Caco-2 (cell line): ENCODE results near the gene PPP4R2. TPM values are rescaled to one million over a fixed set of nuclear protein-coding genes. Genes with fewer than 3 reads are reported as not detected.

ENCODE experiments used
- Bru-seq: library from RNA; stranded (reverse); fragments of 400-500 nt; gene quantifications from one replicate; lab custom pipeline; 2021; lab: Mats Ljungman, UMichigan
- BruChase-seq, 2 experiments: library from RNA; stranded (reverse); fragments of 400-500 nt; gene quantifications; one replicate each; lab custom pipeline; 2021; lab: Mats Ljungman, UMichigan
- BruUV-seq: library from RNA; stranded (reverse); fragments of 400-500 nt; replicated peaks from 2 replicates; lab custom pipeline; 2021; lab: Mats Ljungman, UMichigan
- CTCF ChIA-PET: fragments of 300-600 bp; sonication (Branson Sonifier 250); formaldehyde crosslinking; loops from one replicate; lab custom pipeline; 2022; ENCODE audit warnings: antibody characterized with exemption; lab: Charles Lee
- POLR2A ChIA-PET: fragments of 300-600 bp; sonication (Branson Sonifier 250); formaldehyde crosslinking; loops from one replicate; lab custom pipeline; 2022; ENCODE audit warnings: antibody characterized with exemption; lab: Charles Lee
- DNase-seq, 2 experiments: peaks; one replicate each; pipeline versions ENCODE4 v3.0.0 to v3.0.0-alpha.2; 2020 to 2022
- H3K27me3 ChIP-seq: replicated peaks from 2 replicates; pipeline ENCODE4 v1.6.0; 2011; ENCODE audit warnings: low read length; ENCODE audit not compliant: control insufficient read depth, insufficient read depth
- H3K36me3 ChIP-seq: 2 replicates; pipeline ENCODE4 v1.5.1; 2011; ENCODE audit warnings: low read length; ENCODE audit not compliant: control insufficient read depth, insufficient read depth
- H3K4me1 ChIP-seq: fragments of 250-450 bp; sonication (Bioruptor Pico); 2 replicates; pipeline ENCODE4 v1.5.1; 2020; ENCODE audit warnings: mild to moderate bottlenecking
- H3K4me3 ChIP-seq: 2 replicates; pipeline ENCODE4 v1.5.1; 2011; ENCODE audit warnings: low read depth, mild to moderate bottlenecking, control low read depth, low read length
- H3K9me3 ChIP-seq: fragments of 250-450 bp; sonication (Bioruptor Pico); 2 replicates; pipeline ENCODE4 v1.5.1; 2020; ENCODE audit warnings: mild to moderate bottlenecking, moderate library complexity
- H3K27ac Mint-ChIP-seq: one replicate; pipeline ENCODE4 v1.8.0; 2022; ENCODE audit warnings: mixed read lengths; ENCODE audit not compliant: unreplicated experiment
- H3K27me3 Mint-ChIP-seq: one replicate; pipeline ENCODE4 v1.8.0; 2022; ENCODE audit warnings: mixed read lengths; ENCODE audit not compliant: insufficient read depth, unreplicated experiment
- H3K36me3 Mint-ChIP-seq: one replicate; pipeline ENCODE4 v1.8.0; 2022; ENCODE audit warnings: mild to moderate bottlenecking, mixed read lengths; ENCODE audit not compliant: insufficient read depth, unreplicated experiment
- H3K4me1 Mint-ChIP-seq: one replicate; pipeline ENCODE4 v1.8.0; 2022; ENCODE audit warnings: low read depth, mixed read lengths; ENCODE audit not compliant: unreplicated experiment
- H3K4me3 Mint-ChIP-seq: one replicate; pipeline ENCODE4 v1.8.0; 2022; ENCODE audit warnings: mild to moderate bottlenecking, moderate library complexity, mixed read lengths; ENCODE audit not compliant: unreplicated experiment
- H3K9me3 Mint-ChIP-seq: one replicate; pipeline ENCODE4 v1.8.0; 2022; ENCODE audit warnings: mixed read lengths; ENCODE audit not compliant: unreplicated experiment
- intact Hi-C: fragments of 100-400 bp; cut with micrococcal nuclease; formaldehyde crosslinking; loops from one replicate; pipeline ENCODE4 v1.10.0; 2022; ENCODE audit not compliant: unreplicated experiment
- long read RNA-seq: library from polyadenylated mRNA; stranded (forward); transcript quantifications from one replicate; pipeline ENCODE4 v2.0.0, GENCODE V29; 2022
- total RNA-seq: library from RNA; stranded (reverse); gene quantifications from 2 replicates; pipeline ENCODE4 v1.2.3, GENCODE V29; 2022
- TF ChIP-seq, protein P1 (sequence below), 2 experiments: fragments of 200-600 bp in 1 of 2; IDR thresholded peaks; 1 replicate in 1 of 2; 2 replicates in 1 of 2; pipeline versions ENCODE4 v1.5.1 to v1.8.0; 2011 to 2022; ENCODE audit warnings: antibody characterized with exemption in 1 of 2, control low read depth in 1 of 2, inconsistent platforms in 1 of 2, low read depth in 1 of 2, low read length in 1 of 2, mild to moderate bottlenecking in 1 of 2, moderate library complexity in 1 of 2; ENCODE audit not compliant: insufficient read depth in 1 of 2, severe bottlenecking in 1 of 2, unreplicated experiment in 1 of 2

PPP4R2 gene, protein sequence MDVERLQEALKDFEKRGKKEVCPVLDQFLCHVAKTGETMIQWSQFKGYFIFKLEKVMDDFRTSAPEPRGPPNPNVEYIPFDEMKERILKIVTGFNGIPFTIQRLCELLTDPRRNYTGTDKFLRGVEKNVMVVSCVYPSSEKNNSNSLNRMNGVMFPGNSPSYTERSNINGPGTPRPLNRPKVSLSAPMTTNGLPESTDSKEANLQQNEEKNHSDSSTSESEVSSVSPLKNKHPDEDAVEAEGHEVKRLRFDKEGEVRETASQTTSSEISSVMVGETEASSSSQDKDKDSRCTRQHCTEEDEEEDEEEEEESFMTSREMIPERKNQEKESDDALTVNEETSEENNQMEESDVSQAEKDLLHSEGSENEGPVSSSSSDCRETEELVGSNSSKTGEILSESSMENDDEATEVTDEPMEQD
- total RNA-seq, result 91.3 and 93.6 TPM in 2 replicates
- Bru-seq, nascent RNA, result percentile 95 among the genes with signal in this experiment
- percentile 95 among the genes with signal in this experiment for BruChase-seq, experiment 1, labeled RNA remaining after a 2-hour chase
- BruChase-seq, experiment 2, labeled RNA remaining after a 6-hour chase, result percentile 92 among the genes with signal in this experiment
- long read RNA-seq, full-length matches to known transcripts, result 80 of 118 reads
- long read RNA-seq, partial matches to known transcripts, result 11 of 118 reads
- long read RNA-seq, other reads (novel, unspliced or antisense), result 27 of 118 reads

DNA sequence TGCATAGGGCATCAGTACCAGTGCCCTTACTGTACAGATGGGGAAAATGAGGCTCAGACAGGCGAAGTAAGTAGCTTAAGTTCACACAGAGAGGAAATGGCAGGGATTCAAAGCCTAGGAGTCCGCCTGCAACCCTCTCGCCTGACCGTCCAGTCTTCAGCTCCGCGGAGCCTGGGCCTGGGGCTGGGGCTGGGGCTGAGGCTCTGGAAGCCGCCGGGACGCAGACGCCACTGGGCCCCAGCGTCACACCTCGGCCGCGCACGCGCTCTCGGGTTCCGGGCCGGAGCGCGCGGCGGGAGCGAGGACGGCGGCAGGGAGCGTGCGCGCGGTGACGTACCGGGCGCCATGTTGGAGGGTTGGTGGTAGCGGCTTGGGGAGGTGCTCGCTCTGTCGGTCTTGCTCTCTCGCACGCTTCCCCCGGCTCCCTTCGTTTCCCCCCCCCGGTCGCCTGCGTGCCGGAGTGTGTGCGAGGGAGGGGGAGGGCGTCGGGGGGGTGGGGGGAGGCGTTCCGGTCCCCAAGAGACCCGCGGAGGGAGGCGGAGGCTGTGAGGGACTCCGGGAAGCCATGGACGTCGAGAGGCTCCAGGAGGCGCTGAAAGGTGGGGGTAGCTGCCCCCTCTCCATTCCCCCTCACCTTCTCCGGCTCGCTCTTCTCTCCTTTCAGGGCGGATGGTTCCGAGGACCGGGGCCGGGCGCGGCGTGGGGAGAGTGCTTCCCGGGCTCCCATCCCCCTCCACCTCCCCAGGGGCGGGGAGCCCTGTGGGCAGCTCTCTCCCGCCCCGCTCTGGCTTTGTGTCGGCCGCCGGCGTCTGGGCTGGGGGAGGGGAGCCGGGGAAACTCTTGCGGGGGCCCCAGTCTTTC is at the start of gene PPP4R2:
Gene PPP4R2 (plus strand): TSS at position 339 of the 861 bp plus-strand sequence. CDS start 227 bp downstream, at position 566.
- no peaks in the 10 kb centered on the region for H3K27me3 Mint-ChIP-seq
- no TSS peak for BruUV-seq
- H3K9me3 ChIP-seq, result no peaks in the 10 kb centered on the region
- H3K27ac Mint-ChIP-seq, result peak within 1 kb of the TSS; percentile 90
- POLR2A ChIA-PET, result interaction anchor here (0.5 to 1.7 kb wide), 4 partner anchors 10 to 43 kb away, joined by 3 to 6 read pairs (median 4); no protein-coding TSS in a partner anchor
- peaks cover 55% of the 10 kb centered on the region for H3K36me3 Mint-ChIP-seq
- peak; percentile 90 to 94 for DNase-seq
- intact Hi-C loops, result loop anchor here (1.0 to 2.0 kb wide), 4 partner anchors 23 to 145 kb away; no protein-coding TSS in a partner anchor
- H3K4me3 Mint-ChIP-seq, result peak within 1 kb of the TSS; percentile 98
- CTCF ChIA-PET, result interaction anchor here (0.6 to 2.3 kb wide), 6 partner anchors 24 to 145 kb away, joined by 3 to 12 read pairs (median 7); no protein-coding TSS in a partner anchor
- H3K9me3 Mint-ChIP-seq, result no peaks in the 10 kb centered on the region
- H3K4me3 ChIP-seq, result peak within 1 kb of the TSS; percentile 91
- no peaks in the 10 kb centered on the region for H3K27me3 ChIP-seq
- no peaks in the 10 kb centered on the region for H3K36me3 ChIP-seq
- H3K4me1 Mint-ChIP-seq, result peaks cover 25% of the 10 kb centered on the region
- peaks cover 29% of the 10 kb centered on the region for H3K4me1 ChIP-seq
- TF ChIP-seq, protein P1, sequence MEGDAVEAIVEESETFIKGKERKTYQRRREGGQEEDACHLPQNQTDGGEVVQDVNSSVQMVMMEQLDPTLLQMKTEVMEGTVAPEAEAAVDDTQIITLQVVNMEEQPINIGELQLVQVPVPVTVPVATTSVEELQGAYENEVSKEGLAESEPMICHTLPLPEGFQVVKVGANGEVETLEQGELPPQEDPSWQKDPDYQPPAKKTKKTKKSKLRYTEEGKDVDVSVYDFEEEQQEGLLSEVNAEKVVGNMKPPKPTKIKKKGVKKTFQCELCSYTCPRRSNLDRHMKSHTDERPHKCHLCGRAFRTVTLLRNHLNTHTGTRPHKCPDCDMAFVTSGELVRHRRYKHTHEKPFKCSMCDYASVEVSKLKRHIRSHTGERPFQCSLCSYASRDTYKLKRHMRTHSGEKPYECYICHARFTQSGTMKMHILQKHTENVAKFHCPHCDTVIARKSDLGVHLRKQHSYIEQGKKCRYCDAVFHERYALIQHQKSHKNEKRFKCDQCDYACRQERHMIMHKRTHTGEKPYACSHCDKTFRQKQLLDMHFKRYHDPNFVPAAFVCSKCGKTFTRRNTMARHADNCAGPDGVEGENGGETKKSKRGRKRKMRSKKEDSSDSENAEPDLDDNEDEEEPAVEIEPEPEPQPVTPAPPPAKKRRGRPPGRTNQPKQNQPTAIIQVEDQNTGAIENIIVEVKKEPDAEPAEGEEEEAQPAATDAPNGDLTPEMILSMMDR (IDR thresholded peaks at IDR 0.05; ENCODE audit: insufficient read depth in 1 of 2, low read depth in 1 of 2, low read length in 1 of 2, severe bottlenecking in 1 of 2, unreplicated experiment in 1 of 2), result peak in 1 of 2 experiments; percentile 0

DNA sequence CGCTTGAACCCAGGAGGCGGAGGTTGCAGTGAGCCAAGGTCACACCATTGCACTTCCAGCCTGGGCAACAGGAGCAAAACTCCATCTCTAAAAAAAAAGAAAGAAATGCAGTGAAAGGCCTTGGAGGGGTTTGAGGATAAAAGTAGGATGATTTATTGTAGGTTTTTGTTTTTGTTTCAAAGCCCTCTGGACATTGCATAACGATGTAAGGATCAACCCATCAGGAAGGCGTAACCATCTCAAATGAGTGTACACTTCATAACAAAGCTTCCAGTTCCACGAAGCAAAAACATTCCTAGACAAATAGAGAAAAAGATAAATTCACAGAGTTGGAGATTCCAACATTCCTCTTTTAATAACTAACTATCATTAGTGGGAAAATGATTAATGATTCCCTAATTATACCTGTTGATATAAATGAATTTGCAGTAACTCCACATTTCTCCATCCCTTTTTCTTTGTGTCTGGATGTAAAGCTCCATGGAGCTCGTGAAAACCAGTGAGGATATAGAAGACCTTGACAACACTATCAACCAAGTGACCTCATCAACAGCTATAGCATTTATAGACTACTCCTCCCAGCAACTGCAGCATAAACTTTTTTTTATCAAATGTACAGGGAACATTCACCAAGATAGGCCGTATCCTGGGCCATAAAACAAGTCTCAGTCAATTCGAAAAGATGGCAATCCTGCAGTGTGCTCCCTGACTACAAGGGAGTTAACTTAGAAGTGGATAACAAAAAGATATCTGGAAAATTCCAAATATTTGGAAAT is 48.7 kb upstream of the PPP4R2 start:
- Histone ChIP-seq H3K36me3 (no peaks in the 10 kb centered on the region), H3K4me3 (no peak overlapping the region), H3K9me3 (no peaks in the 10 kb centered on the region), H3K27me3 (no peaks in the 10 kb centered on the region), H3K4me1 (peaks cover 15% of the 10 kb centered on the region)
- H3K4me1 Mint-ChIP-seq, result peaks cover 26% of the 10 kb centered on the region
- H3K27ac Mint-ChIP-seq, result no peak overlapping the region
- TF ChIP-seq, protein P1 (IDR thresholded peaks at IDR 0.05; ENCODE audit: insufficient read depth in 1 of 2, low read depth in 1 of 2, low read length in 1 of 2, severe bottlenecking in 1 of 2, unreplicated experiment in 1 of 2), result no peak
- POLR2A ChIA-PET, result no interaction called here
- H3K9me3 Mint-ChIP-seq, result no peaks in the 10 kb centered on the region
- intact Hi-C loops, result no loop called here
- CTCF ChIA-PET, result interaction anchor here (0.6 kb wide), 1 partner anchor 49 kb away, joined by 3 read pairs; no protein-coding TSS in a partner anchor
- peaks cover 5% of the 10 kb centered on the region for H3K36me3 Mint-ChIP-seq
- BruUV-seq, result no TSS peak
- no peak overlapping the region for H3K4me3 Mint-ChIP-seq
- no peaks in the 10 kb centered on the region for H3K27me3 Mint-ChIP-seq
- DNase-seq, result no peak
